ENCODE results near the gene KRTAP3-2.
"Not testable (repeated sequence)": the region's sequence is repeated elsewhere in the genome, so short reads cannot be mapped to it uniquely, and the experiment has no call there.

The KRTAP3-2 gene

DNA sequence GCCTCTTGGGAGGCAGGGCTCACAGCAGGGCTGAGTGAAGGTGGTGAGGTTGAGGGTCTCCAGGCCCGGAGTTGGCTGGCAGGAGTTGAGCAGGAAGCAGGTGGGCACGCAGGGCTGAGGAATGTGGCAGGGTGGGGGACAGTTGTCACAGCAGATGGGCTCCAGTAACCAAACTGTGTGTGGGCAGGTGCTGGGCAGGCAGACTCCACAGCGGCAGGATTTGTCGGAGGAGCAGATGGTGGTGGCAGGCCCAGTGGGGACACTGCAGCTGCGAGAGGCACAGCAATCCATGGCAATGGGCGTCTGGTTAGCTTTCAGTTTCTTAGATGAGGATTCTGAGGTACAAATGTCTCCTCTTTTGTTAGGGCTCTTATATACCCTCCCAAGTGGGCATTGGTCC lies at the start of gene KRTAP3-2:
Gene KRTAP3-2 (minus strand): TSS at position 344 of the 400 bp plus-strand sequence. CDS start 53 bp downstream, at position 291.
- not testable (repeated sequence) for H3K4me3 ChIP-seq (ENCODE audit: low read depth, low read length)

DNA sequence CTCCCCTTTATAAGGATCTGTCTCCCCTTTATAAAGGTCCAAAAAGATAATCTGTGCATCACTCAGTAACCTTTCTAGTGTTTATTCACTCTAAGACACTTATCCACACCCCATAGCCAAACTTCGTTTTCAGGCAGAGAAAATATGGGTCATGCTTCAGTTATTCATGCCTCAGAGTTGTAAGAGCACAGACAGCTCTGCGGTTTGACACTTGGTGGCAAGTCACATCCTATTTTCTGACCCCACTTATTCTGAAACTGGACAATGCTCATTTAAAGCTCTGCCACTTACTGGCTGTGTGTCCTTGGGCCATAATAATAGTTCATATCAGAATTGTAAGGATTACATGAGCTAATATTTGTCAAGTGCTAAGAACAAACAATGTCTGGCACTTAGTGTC lies 49.4 kb upstream of the KRTAP3-2 start:
- H3K4me3 ChIP-seq (ENCODE audit: low read depth, low read length), result no peak overlapping the region
- TF ChIP-seq, protein P1, sequence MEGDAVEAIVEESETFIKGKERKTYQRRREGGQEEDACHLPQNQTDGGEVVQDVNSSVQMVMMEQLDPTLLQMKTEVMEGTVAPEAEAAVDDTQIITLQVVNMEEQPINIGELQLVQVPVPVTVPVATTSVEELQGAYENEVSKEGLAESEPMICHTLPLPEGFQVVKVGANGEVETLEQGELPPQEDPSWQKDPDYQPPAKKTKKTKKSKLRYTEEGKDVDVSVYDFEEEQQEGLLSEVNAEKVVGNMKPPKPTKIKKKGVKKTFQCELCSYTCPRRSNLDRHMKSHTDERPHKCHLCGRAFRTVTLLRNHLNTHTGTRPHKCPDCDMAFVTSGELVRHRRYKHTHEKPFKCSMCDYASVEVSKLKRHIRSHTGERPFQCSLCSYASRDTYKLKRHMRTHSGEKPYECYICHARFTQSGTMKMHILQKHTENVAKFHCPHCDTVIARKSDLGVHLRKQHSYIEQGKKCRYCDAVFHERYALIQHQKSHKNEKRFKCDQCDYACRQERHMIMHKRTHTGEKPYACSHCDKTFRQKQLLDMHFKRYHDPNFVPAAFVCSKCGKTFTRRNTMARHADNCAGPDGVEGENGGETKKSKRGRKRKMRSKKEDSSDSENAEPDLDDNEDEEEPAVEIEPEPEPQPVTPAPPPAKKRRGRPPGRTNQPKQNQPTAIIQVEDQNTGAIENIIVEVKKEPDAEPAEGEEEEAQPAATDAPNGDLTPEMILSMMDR (IDR thresholded peaks at IDR 0.05; ENCODE audit: borderline replicate concordance, insufficient read depth, low read depth, low read length), result no peak

DNA sequence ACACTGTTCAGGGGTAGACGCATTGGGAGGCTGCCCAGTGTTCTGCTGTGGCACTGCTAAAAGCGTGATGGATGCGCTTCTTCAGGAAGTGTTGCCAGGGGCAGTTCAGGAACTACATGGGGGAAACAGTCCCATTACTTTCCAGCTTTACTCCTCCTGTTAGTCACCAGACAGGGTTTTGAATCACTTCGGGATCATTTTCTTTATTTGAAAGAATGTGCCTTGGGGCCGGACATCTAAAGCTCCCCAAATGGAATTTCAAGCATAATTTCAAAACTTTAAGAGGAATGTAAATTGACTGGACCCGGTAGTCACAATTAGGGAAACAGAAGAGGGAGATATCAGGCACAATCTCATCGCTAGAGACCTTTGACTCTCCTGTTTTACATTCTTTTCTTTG lies 48.7 kb upstream of the KRTAP3-2 start:
- TF ChIP-seq, protein P1 (IDR thresholded peaks at IDR 0.05; ENCODE audit: borderline replicate concordance, insufficient read depth, low read depth, low read length), result no peak
- H3K4me3 ChIP-seq (ENCODE audit: low read depth, low read length), result no peak overlapping the region

DNA sequence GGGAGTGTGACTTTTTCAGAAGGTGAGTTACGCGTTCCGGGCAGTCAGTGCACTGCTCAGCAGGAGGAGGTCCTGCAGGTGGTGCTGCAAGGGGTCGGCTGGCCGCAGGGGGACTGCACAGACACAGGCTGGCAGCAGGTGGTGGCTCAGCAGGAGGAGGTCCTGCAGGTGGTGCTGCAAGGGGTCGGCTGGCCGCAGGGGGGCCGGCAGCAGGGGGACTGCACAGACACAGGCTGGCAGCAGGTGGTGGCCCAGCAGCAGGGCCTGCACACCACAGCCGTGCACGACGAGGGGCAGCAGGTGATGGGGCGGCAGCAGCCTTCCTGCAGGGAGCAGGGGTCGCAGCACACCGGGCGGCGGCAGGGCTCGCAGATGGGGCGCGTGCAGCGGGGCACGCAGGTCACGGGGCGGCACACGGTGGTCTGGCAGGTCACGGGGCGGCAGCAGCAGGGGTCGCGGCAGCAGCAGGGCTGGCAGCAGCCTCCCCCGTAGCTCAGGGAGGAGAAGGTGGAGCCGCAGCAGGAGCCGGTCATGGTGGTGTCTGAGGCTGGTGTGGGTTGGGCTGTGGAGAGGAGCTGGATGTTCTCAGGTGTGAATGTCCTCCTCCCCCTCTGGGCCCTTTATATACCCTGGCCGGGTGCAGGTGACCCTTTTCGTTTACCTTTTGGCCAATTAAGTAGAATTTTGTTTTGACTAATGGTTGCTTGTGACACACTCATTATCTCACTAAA lies 47.2 kb upstream of the KRTAP3-2 start, which contains the start of gene KRTAP2-1:
Gene KRTAP2-1 (minus strand): TSS at position 582 of the 731 bp plus-strand sequence. CDS start 49 bp downstream, at position 533.
- not testable (repeated sequence) for H3K4me3 ChIP-seq (ENCODE audit: low read depth, low read length)

DNA sequence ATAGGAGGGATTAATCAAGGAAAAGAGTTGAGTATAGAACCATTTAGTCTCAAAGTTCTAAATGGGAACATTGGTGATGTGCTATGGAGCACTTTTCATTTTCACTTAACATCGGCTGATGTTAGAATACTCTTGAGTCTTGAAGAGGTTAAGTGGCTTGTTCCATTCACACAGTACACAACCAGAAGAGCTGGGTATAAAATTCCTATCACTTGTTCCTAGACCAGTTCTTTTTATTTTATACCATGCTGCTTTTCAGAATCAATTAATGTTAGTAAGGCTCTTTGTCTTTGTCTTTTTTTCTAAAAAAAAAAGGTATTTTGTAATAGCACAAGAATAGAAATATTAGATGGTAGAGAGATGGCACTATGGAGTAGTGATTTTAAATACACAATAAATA lies 43.2 kb upstream of the KRTAP3-2 start:
- no peak overlapping the region for H3K4me3 ChIP-seq (ENCODE audit: low read depth, low read length)
- TF ChIP-seq, protein P1 (IDR thresholded peaks at IDR 0.05; ENCODE audit: borderline replicate concordance, insufficient read depth, low read depth, low read length), result no peak

DNA sequence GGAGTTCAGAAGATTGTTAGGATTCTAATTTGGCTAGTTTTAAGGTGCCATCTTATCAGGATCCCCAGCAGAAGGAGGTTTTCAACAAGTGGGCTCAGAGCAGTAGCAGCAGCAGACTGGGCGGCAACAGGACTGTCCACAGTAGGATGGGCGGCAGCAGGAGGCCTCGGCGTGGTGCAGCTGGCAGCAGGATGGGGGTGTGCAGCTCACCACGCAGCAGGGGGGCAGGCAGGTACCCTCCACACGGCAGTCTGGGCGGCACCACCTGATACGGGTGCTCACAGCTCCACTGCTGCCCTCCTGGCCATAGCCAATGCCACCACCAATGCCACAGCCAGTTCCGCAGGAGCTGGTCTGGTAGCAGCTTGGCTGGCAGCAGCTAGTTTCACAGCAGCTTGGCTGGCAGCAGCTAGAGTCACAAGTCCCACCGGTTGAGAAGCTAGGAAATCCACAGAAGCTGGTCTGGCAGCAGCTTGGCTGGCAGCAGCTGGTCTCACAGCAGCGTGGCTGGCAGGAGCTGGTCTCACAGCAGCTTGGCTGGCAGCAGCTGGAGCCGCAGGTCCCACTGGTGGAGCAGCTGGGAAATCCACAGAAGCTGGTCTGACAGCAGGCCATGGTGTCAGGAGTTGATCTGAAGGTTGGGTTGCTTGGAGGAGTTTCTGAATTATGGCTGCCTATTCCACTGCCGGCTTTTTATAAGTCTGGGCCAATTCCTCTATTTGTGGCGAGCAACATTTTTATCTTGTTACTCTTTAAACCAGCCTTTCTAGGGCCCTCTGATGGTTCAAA lies 41.3 kb upstream of the KRTAP3-2 start, which contains the start of gene KRTAP1-1:
Gene KRTAP1-1 (minus strand): TSS at position 668 of the 789 bp plus-strand sequence. CDS start 53 bp downstream, at position 615.
- not testable (repeated sequence) for H3K4me3 ChIP-seq (ENCODE audit: low read depth, low read length)

DNA sequence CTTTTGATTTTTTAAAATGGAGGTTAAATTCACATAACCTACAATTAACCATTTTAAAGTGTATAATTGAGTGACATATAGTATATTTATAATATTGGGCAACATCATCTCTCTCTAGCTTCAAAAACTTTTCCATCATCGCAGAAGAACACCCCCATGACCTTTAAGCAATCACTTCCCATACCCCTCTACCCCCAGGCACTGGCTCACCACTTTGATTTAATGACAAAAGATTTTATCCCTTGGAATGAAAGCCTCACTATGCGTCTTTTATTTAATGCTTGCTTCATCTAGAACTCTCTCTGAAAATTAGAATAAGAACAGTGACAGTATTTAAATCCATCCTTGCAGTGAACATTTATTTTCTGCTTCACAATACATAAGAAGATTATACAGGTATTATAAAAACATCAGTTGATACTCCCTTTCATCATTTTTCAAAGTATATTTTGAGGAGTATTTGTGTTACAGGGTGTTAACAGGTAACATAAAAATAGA lies 38.2 kb upstream of the KRTAP3-2 start:
- TF ChIP-seq, protein P1 (IDR thresholded peaks at IDR 0.05; ENCODE audit: borderline replicate concordance, insufficient read depth, low read depth, low read length), result no peak
- no peak overlapping the region for H3K4me3 ChIP-seq (ENCODE audit: low read depth, low read length)

DNA sequence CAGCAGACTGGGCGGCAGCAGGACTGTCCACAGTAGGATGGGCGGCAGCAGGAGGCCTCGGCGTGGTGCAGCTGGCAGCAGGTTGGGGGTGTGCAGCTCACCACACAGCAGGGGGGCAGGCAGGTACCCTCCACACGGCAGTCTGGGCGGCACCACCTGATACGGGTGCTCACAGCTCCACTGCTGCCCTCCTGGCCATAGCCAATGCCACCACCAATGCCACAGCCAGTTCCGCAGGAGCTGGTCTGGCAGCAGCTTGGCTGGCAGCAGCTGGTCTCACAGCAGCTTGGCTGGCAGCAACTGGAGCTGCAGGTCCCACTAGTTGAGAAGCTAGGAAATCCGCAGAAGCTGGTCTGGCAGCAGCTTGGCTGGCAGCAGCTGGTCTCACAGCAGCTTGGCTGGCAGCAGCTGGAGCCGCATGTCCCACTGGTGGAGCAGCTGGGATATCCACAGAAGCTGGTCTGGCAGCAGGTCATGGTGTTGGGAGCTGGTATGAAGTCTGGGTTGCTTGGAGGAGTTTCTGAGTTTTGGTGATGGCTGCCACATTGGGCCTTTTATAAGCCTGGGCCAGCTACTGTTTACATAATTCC lies 34.7 kb upstream of the KRTAP3-2 start, which contains the start of gene KRTAP1-3:
Gene KRTAP1-3 (minus strand): TSS at position 529 of the 590 bp plus-strand sequence. CDS start 53 bp downstream, at position 476.
- not testable (repeated sequence) for H3K4me3 ChIP-seq (ENCODE audit: low read depth, low read length)

All from GM12875 (cell line).